Tibial nerve (tissue), 4 donors: ENCODE results near the gene COL9A3. TPM values are rescaled to one million over a fixed set of nuclear protein-coding genes. Genes with fewer than 3 reads are reported as not detected.

Source experiments
- DNase-seq, 2 donors: peaks; one replicate each; pipeline ENCODE4 v3.0.0-alpha.2; 2019; ENCODE audit warnings: low spot score in 2 of 2
- H3K27ac ChIP-seq, 4 donors: fragments of 200-600 bp; sonication (generic) in 3 of 4; one replicate each; pipeline ENCODE4 v1.5.1; 2017 to 2019; ENCODE audit warnings: mild to moderate bottlenecking in 1 of 4
- H3K27me3 ChIP-seq, 2 donors: fragments of 200-600 bp; sonication (generic) in 1 of 2; one replicate each; pipeline versions ENCODE4 v1.5.1 to v1.6.0; 2017 to 2019
- H3K36me3 ChIP-seq, 3 donors: fragments of 200-600 bp; sonication (generic); one replicate each; pipeline ENCODE4 v1.5.1; 2018 to 2019
- H3K4me1 ChIP-seq, 4 donors: fragments of 200-600 bp; sonication (generic) in 3 of 4; one replicate each; pipeline ENCODE4 v1.5.1; 2017 to 2019
- H3K4me3 ChIP-seq, 4 donors: fragments of 200-600 bp; sonication (generic) in 3 of 4; one replicate each; pipeline ENCODE4 v1.5.1; 2017 to 2019; ENCODE audit warnings: mild to moderate bottlenecking in 1 of 4, moderate library complexity in 1 of 4
- H3K9me3 ChIP-seq, 4 donors: fragments of 200-600 bp; sonication (generic) in 3 of 4; one replicate each; pipeline ENCODE4 v1.5.1; 2017 to 2019
- CTCF ChIP-seq, 5 experiments: fragments of 200-600 bp in 3 of 5; fragments of 450-650 bp in 2 of 5; sonication (generic) in 3 of 5; IDR thresholded peaks; one replicate each; pipeline ENCODE4 v1.5.1; 2016 to 2019; ENCODE audit warnings: antibody characterized with exemption in 5 of 5, mild to moderate bottlenecking in 3 of 5, moderate library complexity in 2 of 5
- EP300 ChIP-seq, 2 donors: sonication (generic); formaldehyde crosslinking; IDR thresholded peaks; one replicate each; pipeline ENCODE4 v1.6.1; 2017; ENCODE audit warnings: antibody characterized with exemption in 2 of 2, mild to moderate bottlenecking in 1 of 2
- POLR2A ChIP-seq, 2 donors: fragments of 450-650 bp; IDR thresholded peaks; one replicate each; pipeline ENCODE4 v1.6.1; 2017; ENCODE audit warnings: antibody characterized with exemption in 2 of 2, mild to moderate bottlenecking in 2 of 2, moderate library complexity in 2 of 2
- WGBS, 2 donors: methylation state at CpG; one replicate each; pipeline ENCODE4 v1.1.5; 2018; 5-methylcytosine and 5-hydroxymethylcytosine counted together
- total RNA-seq, 4 donors: library from RNA; depleted of rRNA; stranded (reverse); fragments of >200 nt; gene quantifications; one replicate each; pipeline ENCODE4 v1.1.0, GENCODE V29; 2016

The COL9A3 gene
- total RNA-seq, 4 donors from 2014 or later = 51.3 to 81.2 (median 63.5) TPM

DNA sequence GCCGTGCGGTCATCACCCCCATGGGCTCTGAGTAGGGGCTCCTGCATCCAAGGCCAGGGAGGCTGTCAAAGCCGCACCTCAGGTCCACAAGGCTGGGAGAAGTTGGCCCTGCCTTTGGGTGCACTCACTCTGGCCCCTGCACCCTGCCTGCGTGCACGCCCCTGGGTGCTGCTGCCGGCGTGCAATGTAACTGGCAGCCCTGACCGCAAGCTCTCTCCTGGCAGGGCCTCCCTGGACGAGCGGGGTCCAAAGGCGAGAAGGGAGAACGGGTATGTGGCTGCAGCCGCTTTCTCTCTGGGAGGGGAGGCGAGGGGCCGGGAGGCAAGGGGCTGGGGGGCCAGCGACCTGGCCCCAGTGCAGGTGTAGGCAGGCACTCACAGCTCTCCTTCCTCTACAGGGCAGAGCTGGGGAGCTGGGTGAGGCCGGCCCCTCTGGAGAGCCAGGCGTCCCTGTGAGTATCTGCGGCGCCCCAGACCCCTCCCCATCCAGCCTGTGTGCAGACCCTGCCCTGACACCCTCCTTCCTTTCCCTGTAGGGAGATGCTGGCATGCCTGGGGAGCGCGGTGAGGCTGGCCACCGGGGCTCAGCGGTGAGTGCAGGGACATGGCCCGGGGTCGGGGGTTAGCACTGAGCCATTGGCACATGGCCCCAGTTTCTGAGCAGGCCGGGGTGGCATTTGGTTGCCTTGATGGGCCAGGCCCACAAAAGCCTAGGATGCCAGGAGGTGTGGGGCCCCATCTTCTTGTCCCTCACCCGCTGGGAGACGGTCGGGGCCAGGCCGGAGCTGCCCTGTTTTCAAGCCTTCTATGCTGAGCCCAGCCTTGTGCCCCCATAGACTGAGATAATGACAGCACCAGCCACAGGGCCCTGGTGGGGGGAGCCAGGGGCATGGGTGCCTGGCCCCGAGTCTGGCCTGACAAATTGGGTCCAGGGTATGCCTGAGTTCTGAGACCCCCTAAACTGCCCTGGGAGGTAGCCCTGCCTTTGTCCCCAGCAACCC, 12.7 kb downstream of the COL9A3 start:
- Histone ChIP-seq H3K27me3 (no peaks in the 10 kb centered on the region), H3K36me3 (peaks cover 0 to 49% (median 0%) of the 10 kb centered on the region in 3 donors), H3K27ac (peak overlapping the region in 1 of 4 donors; percentile 61), H3K9me3 (no peaks in the 10 kb centered on the region), H3K4me1 (peaks cover 0 to 47% (median 25%) of the 10 kb centered on the region in 4 donors), H3K4me3 (no peak overlapping the region)
- no peak for TF ChIP-seq EP300 (IDR thresholded peaks at IDR 0.05)
- TF ChIP-seq CTCF (IDR thresholded peaks at IDR 0.05) = no peak
- no peak for TF ChIP-seq POLR2A (IDR thresholded peaks at IDR 0.05)
- WGBS, 2 donors = 89% methylated on average over 18 to 21 of the region's 32 CpGs
- DNase-seq = no peak

DNA sequence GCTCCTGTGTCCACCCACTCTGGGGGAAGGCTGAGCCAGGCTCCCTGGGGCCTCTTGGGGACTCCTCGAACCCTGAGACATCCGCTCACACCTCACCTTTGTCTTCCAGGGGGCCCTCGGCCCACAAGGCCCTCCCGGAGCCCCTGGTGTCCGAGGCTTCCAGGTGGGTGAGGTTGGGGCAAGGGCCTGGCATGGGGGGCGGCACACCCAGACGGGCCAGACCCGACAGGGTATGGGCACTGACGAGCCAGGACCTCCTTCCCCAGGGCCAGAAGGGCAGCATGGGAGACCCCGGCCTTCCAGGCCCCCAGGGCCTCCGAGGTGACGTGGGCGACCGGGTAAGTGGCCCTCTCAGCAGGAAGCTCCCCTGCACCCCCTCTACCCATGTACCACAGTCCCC, 13.4 kb downstream of the COL9A3 start:
- no peak for DNase-seq
- H3K4me3 ChIP-seq = no peak overlapping the region
- 87 to 91% methylated on average over 12 to 14 of the region's 14 CpGs for WGBS, 2 donors
- H3K9me3 ChIP-seq = no peaks in the 10 kb centered on the region
- TF ChIP-seq POLR2A (IDR thresholded peaks at IDR 0.05) (no peak), CTCF (IDR thresholded peaks at IDR 0.05) (no peak)
- H3K4me1 ChIP-seq = peaks cover 0 to 40% (median 22%) of the 10 kb centered on the region in 4 donors
- no peaks in the 10 kb centered on the region for H3K27me3 ChIP-seq
- peak overlapping the region in 1 of 4 donors; percentile 61 for H3K27ac ChIP-seq
- peaks cover 0 to 49% (median 0%) of the 10 kb centered on the region in 3 donors for H3K36me3 ChIP-seq

DNA sequence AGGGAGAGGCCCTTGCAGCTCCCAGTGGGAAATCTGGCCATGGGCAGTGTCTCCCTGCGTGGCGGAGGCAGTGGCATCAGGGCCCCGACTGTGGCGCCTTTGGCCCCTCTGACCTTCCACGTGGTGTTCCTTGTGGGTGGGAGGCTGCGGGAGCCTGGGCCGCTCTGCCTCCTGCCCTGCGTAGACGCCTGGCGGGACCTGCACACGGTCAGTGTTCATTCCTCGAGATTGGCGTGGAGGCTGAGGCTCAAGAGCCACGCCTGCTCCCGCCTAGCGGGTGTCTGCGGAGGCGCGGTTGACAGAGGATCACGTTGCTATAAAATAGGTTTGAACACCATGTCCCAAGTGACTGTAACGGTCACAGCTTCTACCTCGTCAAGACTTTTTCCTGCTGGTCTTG, 14.0 kb downstream of the COL9A3 start:
- peak overlapping the region in 3 of 4 donors; percentile 49 to 81 (median 78) for H3K27ac ChIP-seq
- 85 to 90% methylated on average over 12 to 22 of the region's 22 CpGs for WGBS, 2 donors

DNA sequence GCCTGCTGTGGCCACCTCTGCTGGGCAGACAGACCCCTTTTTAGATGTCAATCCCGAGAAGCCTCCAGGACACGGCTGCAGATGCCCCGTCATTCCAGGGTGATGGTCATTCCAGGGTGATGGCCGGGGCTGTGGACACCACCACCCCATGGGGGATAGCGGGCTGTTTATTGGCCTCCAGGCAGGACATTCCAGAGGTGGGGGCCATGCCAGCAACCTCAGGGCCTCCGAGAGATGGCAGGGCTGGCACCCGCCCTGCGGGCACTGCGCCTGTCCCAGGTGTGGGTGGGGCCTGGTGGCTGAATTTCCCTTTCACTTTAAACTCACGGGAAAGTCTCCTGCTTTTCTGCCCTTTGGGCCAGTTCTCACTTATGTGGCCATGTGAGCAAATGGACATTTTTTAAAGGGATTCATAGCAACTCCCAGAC, 14.5 kb downstream of the COL9A3 start:
- Histone ChIP-seq H3K36me3 (peaks cover 0 to 46% (median 0%) of the 10 kb centered on the region in 3 donors), H3K27me3 (no peaks in the 10 kb centered on the region), H3K9me3 (no peaks in the 10 kb centered on the region), H3K4me3 (no peak overlapping the region), H3K27ac (peak overlapping the region; percentile 49 to 81 (median 77)), H3K4me1 (peaks cover 0 to 32% (median 22%) of the 10 kb centered on the region in 4 donors)
- no peak for TF ChIP-seq EP300 (IDR thresholded peaks at IDR 0.05)
- WGBS, 2 donors = 73 to 88% methylated on average over 7 to 10 of the region's 10 CpGs
- no peak for DNase-seq

More for the DNA sequence above, 14.0 kb downstream of the COL9A3 start:
- no peaks in the 10 kb centered on the region for H3K27me3 ChIP-seq
- DNase-seq = no peak
- peaks cover 0 to 34% (median 22%) of the 10 kb centered on the region in 4 donors for H3K4me1 ChIP-seq
- peaks cover 0 to 46% (median 0%) of the 10 kb centered on the region in 3 donors for H3K36me3 ChIP-seq
- H3K4me3 ChIP-seq = no peak overlapping the region
- H3K9me3 ChIP-seq = no peaks in the 10 kb centered on the region
- no peak for TF ChIP-seq CTCF (IDR thresholded peaks at IDR 0.05)
- no peak for TF ChIP-seq POLR2A (IDR thresholded peaks at IDR 0.05)
- no peak for TF ChIP-seq EP300 (IDR thresholded peaks at IDR 0.05)

GRCh38 chr20:62831854-62832211, 15.0 kb downstream of the COL9A3 start:
- WGBS, 2 donors = 48 to 49% methylated on average over 6 to 8 of the region's 10 CpGs
- H3K27me3 ChIP-seq = no peaks in the 10 kb centered on the region
- peaks cover 0 to 35% (median 22%) of the 10 kb centered on the region in 4 donors for H3K4me1 ChIP-seq
- TF ChIP-seq CTCF (IDR thresholded peaks at IDR 0.05) = no peak
- no peak for TF ChIP-seq EP300 (IDR thresholded peaks at IDR 0.05)
- no peak for TF ChIP-seq POLR2A (IDR thresholded peaks at IDR 0.05)
- peaks cover 0 to 46% (median 0%) of the 10 kb centered on the region in 3 donors for H3K36me3 ChIP-seq
- no peak overlapping the region for H3K4me3 ChIP-seq
- H3K27ac ChIP-seq = peak overlapping the region; percentile 49 to 81 (median 77)
- DNase-seq = no peak
- no peaks in the 10 kb centered on the region for H3K9me3 ChIP-seq
